NCI-H1048 (cell line): ENCODE measurements around the gene TUSC2.

Experiments used
- DNase-seq: peaks from one replicate; lab custom pipeline; 2025; lab: John Stamatoyannopoulos, UW

The TUSC2 gene

GRCh38 chr3:50334339-50335075 lies 6.5 kb upstream of the TUSC2 start:
- no peak for DNase-seq

- no peak for DNase-seq
Measured at GRCh38 chr3:50333744-50334328, 5.8 kb upstream of the TUSC2 start.

GRCh38 chr3:50331364-50331907 lies 3.4 kb upstream of the TUSC2 start:
- no peak for DNase-seq

- no peak for DNase-seq
Measured at GRCh38 chr3:50330330-50330729, 2.3 kb upstream of the TUSC2 start.

GRCh38 chr3:50327129-50327528 lies 894 bp downstream of the TUSC2 start:
- DNase-seq = no peak

GRCh38 chr3:50326182-50326541 lies 1.9 kb downstream of the TUSC2 start:
- no peak for DNase-seq

- DNase-seq = no peak
Measured at GRCh38 chr3:50325497-50326181, 2.4 kb downstream of the TUSC2 start.

GRCh38 chr3:50325113-50325480 lies 2.9 kb downstream of the TUSC2 start:
- no peak for DNase-seq

GRCh38 chr3:50324351-50325112 lies 3.5 kb downstream of the TUSC2 start:
- DNase-seq = peak; percentile 61

GRCh38 chr3:50323614-50324199 lies 4.3 kb downstream of the TUSC2 start:
- no peak for DNase-seq

GRCh38 chr3:50323092-50323600 lies 4.9 kb downstream of the TUSC2 start:
- no peak for DNase-seq

- DNase-seq = no peak
Measured at GRCh38 chr3:50322386-50323091, 5.5 kb downstream of the TUSC2 start, which contains the start of gene HYAL2. TSS of gene HYAL2 (minus strand) at chr3:50322745. CDS start at chr3:50320489, 2,256 bp downstream.

- no peak for DNase-seq
Measured at GRCh38 chr3:50322115-50322385, 6.0 kb downstream of the TUSC2 start.

GRCh38 chr3:50321336-50322114 lies 6.5 kb downstream of the TUSC2 start:
- peak; percentile 68 for DNase-seq

GRCh38 chr3:50320853-50321335 lies 7.1 kb downstream of the TUSC2 start:
- peak; percentile 50 for DNase-seq

- no peak for DNase-seq
Measured at GRCh38 chr3:50319894-50320625, 8.0 kb downstream of the TUSC2 start.

- DNase-seq = no peak
Measured at GRCh38 chr3:50319181-50319893, 8.7 kb downstream of the TUSC2 start.

- no peak for DNase-seq
Measured at GRCh38 chr3:50318615-50319014, 9.4 kb downstream of the TUSC2 start.

GRCh38 chr3:50318163-50318562 lies 9.9 kb downstream of the TUSC2 start:
- DNase-seq = no peak
